ENCODE results near the gene GSN. TPM values are rescaled to one million over a fixed set of nuclear protein-coding genes. Genes with fewer than 3 reads are reported as not detected.

GSN gene
- total RNA-seq, 2 experiments from 2014 or later, result 2.6 to 2.9 TPM

DNA sequence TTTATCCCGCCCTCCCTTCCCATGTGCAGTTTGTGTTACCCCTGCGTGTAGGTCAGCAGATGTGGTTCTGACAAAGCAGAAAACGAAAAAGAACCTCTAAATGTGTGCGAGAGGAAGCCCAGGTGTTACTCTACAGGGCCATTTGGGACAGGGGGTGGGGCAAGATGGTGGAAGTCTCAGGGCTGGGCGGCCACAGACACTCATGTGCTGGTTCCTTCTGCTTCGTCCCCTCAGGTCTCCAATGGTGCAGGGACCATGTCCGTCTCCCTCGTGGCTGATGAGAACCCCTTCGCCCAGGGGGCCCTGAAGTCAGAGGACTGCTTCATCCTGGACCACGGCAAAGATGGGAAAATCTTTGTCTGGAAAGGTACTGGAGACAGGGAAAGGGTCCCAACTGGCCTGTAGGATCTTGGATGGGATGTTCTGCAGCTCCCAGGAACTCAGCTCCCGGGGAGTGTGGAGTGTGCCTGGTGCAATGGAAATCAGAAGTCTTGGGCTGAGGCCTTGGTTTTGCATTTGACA lies 49.0 kb downstream of the GSN start:
- no peak for DNase-seq
- no peak overlapping the region for H3K4me3 Mint-ChIP-seq
- POLR2A ChIA-PET, result no interaction called here

DNA sequence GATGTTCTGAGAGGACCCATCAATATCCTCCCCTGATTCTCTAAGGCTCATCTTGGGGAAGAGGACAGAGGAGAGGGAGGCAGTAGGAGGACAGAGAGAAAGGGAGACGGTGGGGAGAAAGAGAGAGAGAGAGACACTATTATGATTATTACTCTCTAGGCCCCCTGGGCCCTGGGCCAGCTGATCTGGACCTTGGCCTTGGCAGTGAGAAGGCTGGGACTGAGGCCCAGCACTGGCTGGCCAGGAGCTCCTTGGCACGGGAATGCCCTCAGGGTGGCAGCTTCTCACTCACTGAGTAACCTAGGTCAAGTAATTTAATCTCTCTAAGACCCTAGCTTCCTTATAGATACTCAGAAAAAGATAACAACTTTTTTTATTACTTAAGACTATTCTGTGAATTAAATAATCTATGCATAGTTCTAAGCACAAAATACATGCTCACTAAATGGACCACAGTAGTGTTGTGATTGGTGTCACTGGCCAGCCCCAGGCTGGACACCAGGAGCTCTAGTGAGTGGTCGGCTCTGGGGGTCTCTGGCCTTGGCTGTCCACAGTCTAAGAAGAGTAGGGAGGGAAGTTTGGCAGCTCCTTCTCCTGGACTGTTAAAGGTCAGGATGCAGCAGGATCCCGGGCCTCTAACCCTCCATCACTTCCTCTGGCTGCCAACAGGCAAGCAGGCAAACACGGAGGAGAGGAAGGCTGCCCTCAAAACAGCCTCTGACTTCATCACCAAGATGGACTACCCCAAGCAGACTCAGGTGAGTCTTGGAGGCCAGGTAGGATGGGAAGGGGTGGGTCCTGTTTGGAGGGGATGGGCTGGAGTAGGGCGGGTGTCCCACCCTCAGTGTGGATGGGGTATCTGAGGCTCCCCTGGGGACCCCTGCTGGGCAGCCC lies 50.0 kb downstream of the GSN start:
- DNase-seq, result no peak

More for the DNA sequence above, 49.0 kb downstream of the GSN start:
- Mint-ChIP-seq H3K4me1 (ENCODE audit: low read depth) (peaks cover 8% of the 10 kb centered on the region), H3K27ac (no peak overlapping the region), H3K36me3 (no peaks in the 10 kb centered on the region), H3K27me3 (no peaks in the 10 kb centered on the region), H3K9me3 (no peaks in the 10 kb centered on the region)
- CTCF ChIA-PET, result interaction anchor here (0.6 to 9.1 kb wide), 4 partner anchors 38 to 388 kb away, joined by 3 to 486 read pairs (median 6); no protein-coding TSS in a partner anchor
- intact Hi-C loops (cut with micrococcal nuclease), result no loop called here

DNA sequence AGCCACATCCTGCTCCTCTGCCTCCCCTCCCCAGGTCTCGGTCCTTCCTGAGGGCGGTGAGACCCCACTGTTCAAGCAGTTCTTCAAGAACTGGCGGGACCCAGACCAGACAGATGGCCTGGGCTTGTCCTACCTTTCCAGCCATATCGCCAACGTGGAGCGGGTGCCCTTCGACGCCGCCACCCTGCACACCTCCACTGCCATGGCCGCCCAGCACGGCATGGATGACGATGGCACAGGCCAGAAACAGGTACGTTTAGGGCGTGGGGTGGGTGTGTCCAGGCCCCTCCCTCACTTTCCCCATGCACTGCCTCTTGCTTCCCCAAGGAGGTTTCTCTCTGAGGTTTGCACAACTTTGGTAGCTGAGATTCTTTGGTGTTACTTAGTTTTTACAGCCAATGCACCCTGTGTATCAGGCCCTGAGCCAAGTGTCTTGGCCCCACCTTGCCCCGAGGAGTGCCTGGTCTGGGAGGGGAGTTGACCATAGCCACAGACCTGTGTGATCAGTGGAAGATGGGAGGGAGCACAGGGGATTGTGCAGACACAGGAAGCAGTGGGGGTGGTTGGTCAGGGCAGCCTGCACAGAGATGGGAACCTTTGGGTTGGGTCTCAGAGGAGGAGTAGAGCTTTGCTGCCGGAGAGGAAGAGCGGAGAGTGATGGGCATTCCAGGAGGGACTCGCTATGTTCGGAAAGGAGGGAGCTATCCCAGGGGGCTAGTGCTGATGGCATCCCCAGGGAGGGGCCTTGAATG lies 50.8 kb downstream of the GSN start:
- intact Hi-C loops (cut with micrococcal nuclease), result no loop called here
- Mint-ChIP-seq H3K27me3 (no peaks in the 10 kb centered on the region), H3K4me1 (ENCODE audit: low read depth) (peaks cover 14% of the 10 kb centered on the region), H3K4me3 (no peak overlapping the region), H3K36me3 (no peaks in the 10 kb centered on the region), H3K27ac (no peak overlapping the region), H3K9me3 (no peaks in the 10 kb centered on the region)
- CTCF ChIA-PET, result interaction anchor here (0.6 to 9.1 kb wide), 28 partner anchors 9 to 694 kb away, joined by 3 to 486 read pairs (median 8); partner anchors contain the start of gene GSN
- DNase-seq, result no peak
- POLR2A ChIA-PET, result no interaction called here

More for the DNA sequence above, 50.0 kb downstream of the GSN start:
- Mint-ChIP-seq H3K4me1 (ENCODE audit: low read depth) (peaks cover 14% of the 10 kb centered on the region), H3K4me3 (no peak overlapping the region), H3K9me3 (no peaks in the 10 kb centered on the region), H3K27ac (no peak overlapping the region), H3K36me3 (no peaks in the 10 kb centered on the region), H3K27me3 (no peaks in the 10 kb centered on the region)
- POLR2A ChIA-PET, result no interaction called here
- intact Hi-C loops (cut with micrococcal nuclease), result no loop called here
- CTCF ChIA-PET, result interaction anchor here (0.7 to 9.1 kb wide), 6 partner anchors 12 to 78 kb away, joined by 3 to 486 read pairs (median 4); no protein-coding TSS in a partner anchor

GRCh38 chr9:121319383-121319780 lies 51.4 kb downstream of the GSN start:
- peaks cover 14% of the 10 kb centered on the region for H3K4me1 Mint-ChIP-seq (ENCODE audit: low read depth)
- intact Hi-C loops (cut with micrococcal nuclease), result no loop called here
- CTCF ChIA-PET, result interaction anchor here (0.6 to 9.1 kb wide), 54 partner anchors 9 to 695 kb away, joined by 3 to 486 read pairs (median 5); partner anchors contain the start of genes GSN and RAB14
- H3K27ac Mint-ChIP-seq, result no peak overlapping the region
- no peaks in the 10 kb centered on the region for H3K9me3 Mint-ChIP-seq
- no peaks in the 10 kb centered on the region for H3K27me3 Mint-ChIP-seq
- no peaks in the 10 kb centered on the region for H3K36me3 Mint-ChIP-seq
- no peak overlapping the region for H3K4me3 Mint-ChIP-seq
- POLR2A ChIA-PET, result no interaction called here
- DNase-seq, result no peak

DNA sequence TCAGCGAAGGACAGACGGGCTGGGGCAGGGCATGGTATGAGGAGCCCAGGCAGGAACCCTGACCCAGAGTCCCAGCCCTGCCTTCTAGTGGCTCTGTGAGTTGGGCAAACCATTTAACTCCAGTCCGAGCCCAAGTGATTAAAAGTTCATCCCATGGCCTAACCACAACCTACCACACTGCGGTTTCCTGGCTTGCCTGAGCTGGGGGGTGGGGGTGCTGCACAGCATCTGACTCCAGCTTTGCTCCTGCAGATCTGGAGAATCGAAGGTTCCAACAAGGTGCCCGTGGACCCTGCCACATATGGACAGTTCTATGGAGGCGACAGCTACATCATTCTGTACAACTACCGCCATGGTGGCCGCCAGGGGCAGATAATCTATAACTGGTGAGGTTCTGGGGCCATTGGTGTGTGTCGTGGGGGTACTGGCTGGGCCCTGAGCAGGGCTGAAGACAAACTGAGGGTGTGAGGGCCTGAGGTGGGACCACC lies 53.1 kb downstream of the GSN start:
- Mint-ChIP-seq H3K27ac (no peak overlapping the region), H3K36me3 (no peaks in the 10 kb centered on the region), H3K4me3 (no peak overlapping the region), H3K4me1 (ENCODE audit: low read depth) (peaks cover 14% of the 10 kb centered on the region), H3K27me3 (no peaks in the 10 kb centered on the region), H3K9me3 (no peaks in the 10 kb centered on the region)
- ChIA-PET POLR2A (no interaction called here), CTCF (interaction anchor here (1.4 to 9.1 kb wide), 25 partner anchors 9 to 336 kb away, joined by 3 to 486 read pairs (median 10); partner anchors contain the start of gene GSN)
- peak; percentile 40 for DNase-seq
- intact Hi-C loops (cut with micrococcal nuclease), result loop anchor here (2.0 kb wide), 1 partner anchor 32 kb away; no protein-coding TSS in a partner anchor

DNA sequence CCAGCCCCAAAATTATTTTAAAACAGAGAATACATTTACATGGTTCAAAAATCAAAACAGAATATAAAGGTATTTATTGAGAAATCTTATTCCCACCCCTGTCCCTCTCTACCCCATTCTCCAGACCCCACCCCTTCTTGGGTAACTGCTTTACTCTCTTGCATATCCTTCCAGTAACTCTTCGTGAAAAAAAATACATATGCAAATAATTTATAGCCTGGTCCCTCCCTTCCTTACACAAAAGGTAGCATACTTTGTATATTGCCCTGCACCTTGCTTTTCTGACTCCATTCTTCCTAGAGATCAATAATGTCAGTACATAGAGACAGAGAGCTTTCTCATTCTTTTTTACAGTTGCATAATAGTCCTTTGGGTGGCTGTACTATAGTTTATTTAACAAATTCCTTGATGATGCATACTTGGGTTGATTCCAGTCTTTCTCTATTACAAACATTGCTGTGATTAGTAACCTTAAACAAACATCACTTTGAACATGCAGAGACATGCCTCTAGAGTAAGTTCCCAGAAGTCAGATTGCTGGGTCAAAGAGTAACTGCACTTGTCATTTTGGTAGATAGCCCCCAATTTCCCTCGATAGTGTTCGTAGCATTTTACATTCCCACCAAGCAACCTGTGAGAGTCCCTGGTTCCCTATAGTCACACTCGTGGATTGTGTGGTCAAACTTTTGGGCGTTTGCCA lies 54.2 kb downstream of the GSN start:
- Mint-ChIP-seq H3K36me3 (no peaks in the 10 kb centered on the region), H3K27ac (no peak overlapping the region), H3K27me3 (no peaks in the 10 kb centered on the region), H3K9me3 (no peaks in the 10 kb centered on the region), H3K4me1 (ENCODE audit: low read depth) (peaks cover 14% of the 10 kb centered on the region), H3K4me3 (no peak overlapping the region)
- intact Hi-C loops (cut with micrococcal nuclease), result no loop called here
- no peak for DNase-seq
- CTCF ChIA-PET, result interaction anchor here (1.0 to 9.1 kb wide), 3 partner anchors 41 to 74 kb away, joined by 3 to 486 read pairs (median 21); no protein-coding TSS in a partner anchor
- POLR2A ChIA-PET, result no interaction called here

- ChIA-PET CTCF (interaction anchor here (1.0 to 9.1 kb wide), 2 partner anchors 44 to 73 kb away, joined by 3 to 486 read pairs; no protein-coding TSS in a partner anchor), POLR2A (no interaction called here)
- intact Hi-C loops (cut with micrococcal nuclease), result no loop called here
- Mint-ChIP-seq H3K27me3 (no peaks in the 10 kb centered on the region), H3K27ac (no peak overlapping the region), H3K4me3 (no peak overlapping the region), H3K36me3 (no peaks in the 10 kb centered on the region), H3K4me1 (ENCODE audit: low read depth) (peaks cover 14% of the 10 kb centered on the region), H3K9me3 (no peaks in the 10 kb centered on the region)
- DNase-seq, result no peak
These were observed 54.9 kb downstream of the GSN start for GRCh38 chr9:121322737-121323448.

DNA sequence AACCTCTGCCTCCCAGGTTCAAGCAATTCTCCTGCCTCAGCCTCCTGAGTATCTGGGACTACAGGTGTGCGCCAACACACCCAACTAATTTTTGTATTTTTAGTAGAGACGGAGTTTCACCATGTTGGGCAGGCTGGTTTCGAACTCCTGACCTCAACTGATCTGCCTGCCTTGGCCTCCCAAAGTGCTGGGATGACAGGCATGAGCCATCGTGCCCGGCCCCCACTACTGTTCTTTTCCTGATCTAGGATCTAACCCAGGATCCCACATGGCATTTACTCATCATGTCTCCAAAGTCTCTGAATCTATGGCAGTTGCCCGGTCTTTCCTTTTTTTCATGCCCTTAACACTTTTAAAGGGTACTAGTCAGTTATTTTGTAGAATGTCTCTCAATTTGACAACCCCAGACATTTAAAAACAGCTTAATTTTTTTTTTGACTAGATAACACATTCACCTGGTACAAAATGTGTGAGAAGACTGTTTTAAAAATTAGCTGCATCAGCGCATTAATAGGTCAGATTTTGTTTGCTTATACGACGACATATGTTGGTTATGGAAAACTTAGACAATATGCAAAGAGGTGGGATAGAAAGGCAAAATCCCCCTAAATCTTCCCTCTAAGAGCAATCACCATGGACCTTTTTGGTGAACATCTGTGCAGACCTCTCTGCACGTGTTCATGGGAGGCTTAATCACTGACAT lies 55.6 kb downstream of the GSN start:
- Mint-ChIP-seq H3K36me3 (no peaks in the 10 kb centered on the region), H3K4me1 (ENCODE audit: low read depth) (peaks cover 14% of the 10 kb centered on the region), H3K4me3 (no peak overlapping the region), H3K27ac (no peak overlapping the region), H3K9me3 (no peaks in the 10 kb centered on the region), H3K27me3 (no peaks in the 10 kb centered on the region)
- CTCF ChIA-PET, result interaction anchor here (9.1 kb wide), 1 partner anchor 73 kb away, joined by 486 read pairs; no protein-coding TSS in a partner anchor
- POLR2A ChIA-PET, result no interaction called here
- intact Hi-C loops (cut with micrococcal nuclease), result no loop called here
- DNase-seq, result no peak

DNA sequence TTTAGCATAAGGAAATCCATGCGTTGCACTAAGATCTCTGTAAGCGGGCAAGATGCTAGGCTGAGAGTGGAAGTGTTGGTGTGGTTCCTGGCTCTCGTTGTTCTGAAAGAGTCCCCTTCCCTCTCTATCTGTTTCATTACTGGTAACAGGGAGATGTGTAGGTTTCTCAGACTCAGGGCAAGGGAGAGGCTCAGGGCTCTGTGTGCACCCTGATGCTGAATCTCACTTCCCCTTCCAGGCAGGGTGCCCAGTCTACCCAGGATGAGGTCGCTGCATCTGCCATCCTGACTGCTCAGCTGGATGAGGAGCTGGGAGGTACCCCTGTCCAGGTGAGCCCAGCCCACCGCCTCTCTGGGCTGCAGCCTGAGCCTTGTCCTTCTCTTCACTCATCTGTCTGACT lies 56.4 kb downstream of the GSN start:
- no peak for DNase-seq
- no peaks in the 10 kb centered on the region for H3K27me3 Mint-ChIP-seq
- H3K36me3 Mint-ChIP-seq, result no peaks in the 10 kb centered on the region
- H3K9me3 Mint-ChIP-seq, result no peaks in the 10 kb centered on the region
- H3K4me3 Mint-ChIP-seq, result no peak overlapping the region
- ChIA-PET POLR2A (no interaction called here), CTCF (no interaction called here)
- H3K4me1 Mint-ChIP-seq (ENCODE audit: low read depth), result peaks cover 14% of the 10 kb centered on the region
- intact Hi-C loops (cut with micrococcal nuclease), result no loop called here
- H3K27ac Mint-ChIP-seq, result no peak overlapping the region

- Mint-ChIP-seq H3K9me3 (no peaks in the 10 kb centered on the region), H3K4me3 (no peak overlapping the region), H3K36me3 (no peaks in the 10 kb centered on the region), H3K27me3 (no peaks in the 10 kb centered on the region), H3K4me1 (ENCODE audit: low read depth) (peaks cover 14% of the 10 kb centered on the region), H3K27ac (no peak overlapping the region)
- POLR2A ChIA-PET, result no interaction called here
- CTCF ChIA-PET, result no interaction called here
- no peak for DNase-seq
- intact Hi-C loops (cut with micrococcal nuclease), result no loop called here
These were observed 56.8 kb downstream of the GSN start for GRCh38 chr9:121324755-121325154.

DNA sequence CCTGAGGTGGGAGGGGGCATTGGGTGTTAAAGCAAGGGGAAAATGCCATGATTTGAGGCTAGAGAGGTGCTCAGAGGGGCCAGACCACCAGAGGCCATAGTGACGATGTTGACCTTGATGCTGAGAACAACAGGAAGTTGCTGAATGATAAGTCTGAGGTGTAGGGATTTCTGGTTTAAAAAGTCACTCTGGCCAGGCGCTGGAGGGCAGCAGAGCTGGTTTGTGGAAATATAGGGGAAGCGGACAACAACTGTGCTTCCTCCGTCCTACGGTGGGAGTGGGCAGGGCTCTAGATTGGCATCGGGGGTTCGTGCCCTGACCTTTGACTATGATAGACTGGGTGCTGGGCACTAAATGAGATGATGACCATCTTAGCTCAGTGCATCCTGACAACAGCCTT lies 57.4 kb downstream of the GSN start:
- H3K27me3 Mint-ChIP-seq, result no peaks in the 10 kb centered on the region
- H3K27ac Mint-ChIP-seq, result no peak overlapping the region
- intact Hi-C loops (cut with micrococcal nuclease), result no loop called here
- no peaks in the 10 kb centered on the region for H3K9me3 Mint-ChIP-seq
- POLR2A ChIA-PET, result no interaction called here
- DNase-seq, result no peak
- no peak overlapping the region for H3K4me3 Mint-ChIP-seq
- H3K4me1 Mint-ChIP-seq (ENCODE audit: low read depth), result peaks cover 14% of the 10 kb centered on the region
- no peaks in the 10 kb centered on the region for H3K36me3 Mint-ChIP-seq
- CTCF ChIA-PET, result no interaction called here
